NOMO-1 (cell line): ENCODE data around the gene WDR49.

Experiments
- DNase-seq, 2 experiments: peaks; one replicate each; lab custom pipeline; 2025; ENCODE audit not compliant: unreplicated experiment in 2 of 2; lab: John Stamatoyannopoulos, UW

WDR49 gene

GRCh38 chr3:167493244-167493643 lies 160.5 kb downstream of the WDR49 start:
- no peak for DNase-seq

- no peak for DNase-seq
Measured at GRCh38 chr3:167491621-167492020, 162.1 kb downstream of the WDR49 start.

GRCh38 chr3:167489571-167489970 lies 164.2 kb downstream of the WDR49 start:
- no peak for DNase-seq

- DNase-seq = no peak
Measured at GRCh38 chr3:167487556-167487955, 166.2 kb downstream of the WDR49 start.

GRCh38 chr3:167484551-167484950 lies 169.2 kb downstream of the WDR49 start:
- DNase-seq = peak in 1 of 2 experiments; percentile 39

- no peak for DNase-seq
Measured at GRCh38 chr3:167483708-167484475, 169.8 kb downstream of the WDR49 start.

GRCh38 chr3:167481164-167481563 lies 172.6 kb downstream of the WDR49 start:
- peak in 1 of 2 experiments; percentile 70 for DNase-seq

GRCh38 chr3:167480748-167481147 lies 173.0 kb downstream of the WDR49 start:
- peak in 1 of 2 experiments; percentile 21 for DNase-seq

GRCh38 chr3:167473863-167474262 lies 179.9 kb downstream of the WDR49 start, which contains the start of gene SERPINI2:
Gene SERPINI2 (minus strand): TSS chr3:167474042. CDS start chr3:167471834, 2,208 bp downstream.
- no peak for DNase-seq

- DNase-seq = no peak
Measured at GRCh38 chr3:167469381-167469780, 184.4 kb downstream of the WDR49 start.

GRCh38 chr3:167467848-167468611 lies 185.7 kb downstream of the WDR49 start:
- no peak for DNase-seq

GRCh38 chr3:167466966-167467365 lies 186.8 kb downstream of the WDR49 start:
- no peak for DNase-seq

- DNase-seq = no peak
Measured at GRCh38 chr3:167456157-167456799, 197.5 kb downstream of the WDR49 start.

GRCh38 chr3:167453815-167454214 lies 199.9 kb downstream of the WDR49 start:
- DNase-seq = no peak

- no peak for DNase-seq
Measured at GRCh38 chr3:167451282-167451681, 202.5 kb downstream of the WDR49 start.

GRCh38 chr3:167450675-167451074 lies 203.1 kb downstream of the WDR49 start:
- no peak for DNase-seq

- DNase-seq = peak; percentile 53 to 95
Measured at GRCh38 chr3:167450195-167450594, 203.5 kb downstream of the WDR49 start.

GRCh38 chr3:167445491-167445890 lies 208.3 kb downstream of the WDR49 start:
- no peak for DNase-seq

GRCh38 chr3:167441256-167441655 lies 212.5 kb downstream of the WDR49 start:
- peak in 1 of 2 experiments; percentile 36 for DNase-seq

- DNase-seq = no peak
Measured at GRCh38 chr3:167437428-167438139, 216.2 kb downstream of the WDR49 start.
